Sigmoid colon (tissue), 4 donors: ENCODE data around the gene CROCC.
"Not testable (repeated sequence)": the region's sequence is repeated elsewhere in the genome, so short reads cannot be mapped to it uniquely, and the experiment has no call there.

Source experiments
- POLR2A ChIP-seq, 2 donors: fragments of 450-650 bp; IDR thresholded peaks; one replicate each; pipeline ENCODE4 v1.6.1; 2016; ENCODE audit warnings: antibody characterized with exemption in 2 of 2, mild to moderate bottlenecking in 2 of 2, moderate library complexity in 2 of 2
- POLR2AphosphoS5 ChIP-seq, 4 donors: sonication (generic); formaldehyde crosslinking; IDR thresholded peaks; one replicate each; pipeline ENCODE4 v1.6.1; 2017; ENCODE audit warnings: antibody characterized with exemption in 4 of 4
- TF ChIP-seq, protein P1 (sequence below), 4 experiments: fragments of 450-650 bp in 3 of 4; fragments of 200-600 bp in 1 of 4; IDR thresholded peaks; one replicate each; pipeline ENCODE4 v1.5.1; 2016 to 2019; ENCODE audit warnings: antibody characterized with exemption in 4 of 4, mild to moderate bottlenecking in 3 of 4, moderate library complexity in 2 of 4

DNA sequence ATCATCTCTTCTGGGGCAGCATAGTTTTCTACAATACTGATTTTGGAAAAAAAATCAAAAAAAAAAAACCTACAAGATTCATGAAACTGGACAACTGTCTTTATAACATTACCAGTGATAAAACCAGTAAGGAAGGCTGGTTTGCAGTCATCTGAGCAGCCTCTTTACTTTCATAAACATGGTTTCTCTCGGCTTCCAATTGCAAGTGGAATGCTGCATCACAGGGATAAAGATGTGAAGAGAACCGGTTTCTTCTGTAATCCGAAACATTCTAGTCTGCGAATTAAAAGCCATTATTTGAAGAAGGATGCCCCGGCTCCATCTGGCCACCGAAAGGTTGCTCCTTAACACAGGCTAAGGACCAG is 26.5 kb upstream of the CROCC start:
- TF ChIP-seq POLR2A (IDR thresholded peaks at IDR 0.05): not testable (repeated sequence)
- TF ChIP-seq, protein P1, sequence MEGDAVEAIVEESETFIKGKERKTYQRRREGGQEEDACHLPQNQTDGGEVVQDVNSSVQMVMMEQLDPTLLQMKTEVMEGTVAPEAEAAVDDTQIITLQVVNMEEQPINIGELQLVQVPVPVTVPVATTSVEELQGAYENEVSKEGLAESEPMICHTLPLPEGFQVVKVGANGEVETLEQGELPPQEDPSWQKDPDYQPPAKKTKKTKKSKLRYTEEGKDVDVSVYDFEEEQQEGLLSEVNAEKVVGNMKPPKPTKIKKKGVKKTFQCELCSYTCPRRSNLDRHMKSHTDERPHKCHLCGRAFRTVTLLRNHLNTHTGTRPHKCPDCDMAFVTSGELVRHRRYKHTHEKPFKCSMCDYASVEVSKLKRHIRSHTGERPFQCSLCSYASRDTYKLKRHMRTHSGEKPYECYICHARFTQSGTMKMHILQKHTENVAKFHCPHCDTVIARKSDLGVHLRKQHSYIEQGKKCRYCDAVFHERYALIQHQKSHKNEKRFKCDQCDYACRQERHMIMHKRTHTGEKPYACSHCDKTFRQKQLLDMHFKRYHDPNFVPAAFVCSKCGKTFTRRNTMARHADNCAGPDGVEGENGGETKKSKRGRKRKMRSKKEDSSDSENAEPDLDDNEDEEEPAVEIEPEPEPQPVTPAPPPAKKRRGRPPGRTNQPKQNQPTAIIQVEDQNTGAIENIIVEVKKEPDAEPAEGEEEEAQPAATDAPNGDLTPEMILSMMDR (IDR thresholded peaks at IDR 0.05): not testable (repeated sequence)
- TF ChIP-seq POLR2AphosphoS5 (IDR thresholded peaks at IDR 0.05): peak in 1 of 4 donors; percentile 16
